ENCODE measurements around the gene SELENOO. TPM values are rescaled to one million over a fixed set of nuclear protein-coding genes. Genes with fewer than 3 reads are reported as not detected.
A peak's percentile ranks its signal among the peaks of the same experiment; 100 is the strongest.

SELENOO gene
- total and polyA plus RNA-seq, 8 donors: 18.5 to 28.9 (median 21.8) TPM

DNA sequence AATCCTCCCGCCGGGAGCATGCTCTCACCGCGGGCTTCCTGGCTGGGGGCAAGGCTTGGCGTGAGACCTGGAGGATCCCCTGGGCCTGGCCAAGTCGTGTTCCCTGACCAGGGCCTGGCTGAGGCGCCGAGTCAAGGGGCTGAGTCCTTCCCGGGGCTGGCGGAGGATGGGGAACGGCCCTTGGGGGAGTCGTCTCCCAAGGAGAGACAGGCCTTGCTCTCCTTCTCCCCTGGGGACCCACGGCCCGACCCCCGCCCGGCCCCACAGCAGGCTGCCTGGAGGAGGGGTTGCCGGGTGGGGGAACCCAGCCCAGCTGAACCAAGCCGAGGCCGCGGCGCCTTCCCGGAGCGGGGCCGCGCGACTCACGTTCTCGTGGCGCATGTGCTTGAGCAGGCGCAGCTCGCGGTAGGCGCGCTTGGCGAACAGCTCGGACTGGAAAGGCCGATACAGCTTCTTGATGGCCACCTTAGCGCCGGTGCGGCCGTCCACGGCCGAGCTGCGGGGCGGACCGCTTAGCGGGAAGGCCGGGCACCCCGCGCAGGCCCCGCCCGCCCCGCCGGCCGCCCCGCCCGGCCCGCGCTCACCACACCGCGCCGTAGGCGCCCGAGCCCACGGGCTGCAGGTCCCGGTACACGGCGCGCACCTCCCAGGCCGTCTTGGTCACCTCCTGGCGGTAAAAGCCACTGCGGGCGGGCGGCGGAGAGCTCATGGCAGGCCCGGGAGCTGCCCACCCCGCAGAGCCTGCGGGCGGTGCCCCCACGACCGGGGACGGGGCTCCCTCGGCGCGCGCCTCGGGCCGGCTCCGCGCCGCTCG lies 60.2 kb downstream of the SELENOO start:
- H3K36me3 ChIP-seq: peaks cover 0 to 4% of the 10 kb centered on the region in 2 donors
- intact Hi-C loops (cut with DNase I): no loop called here
- no peak overlapping the region for H3K27ac ChIP-seq
- peaks cover 0 to 51% of the 10 kb centered on the region in 2 donors for H3K27me3 ChIP-seq
- ATAC-seq (peak; percentile 46), DNase-seq (peak in 1 of 4 donors; percentile 62)
- no peak for TF ChIP-seq CTCF (IDR thresholded peaks at IDR 0.05)
- peaks cover 0 to 26% of the 10 kb centered on the region in 2 donors for H3K4me1 ChIP-seq
- H3K9me3 ChIP-seq: no peaks in the 10 kb centered on the region
- H3K4me3 ChIP-seq: peak overlapping the region; percentile 47 to 53

DNA sequence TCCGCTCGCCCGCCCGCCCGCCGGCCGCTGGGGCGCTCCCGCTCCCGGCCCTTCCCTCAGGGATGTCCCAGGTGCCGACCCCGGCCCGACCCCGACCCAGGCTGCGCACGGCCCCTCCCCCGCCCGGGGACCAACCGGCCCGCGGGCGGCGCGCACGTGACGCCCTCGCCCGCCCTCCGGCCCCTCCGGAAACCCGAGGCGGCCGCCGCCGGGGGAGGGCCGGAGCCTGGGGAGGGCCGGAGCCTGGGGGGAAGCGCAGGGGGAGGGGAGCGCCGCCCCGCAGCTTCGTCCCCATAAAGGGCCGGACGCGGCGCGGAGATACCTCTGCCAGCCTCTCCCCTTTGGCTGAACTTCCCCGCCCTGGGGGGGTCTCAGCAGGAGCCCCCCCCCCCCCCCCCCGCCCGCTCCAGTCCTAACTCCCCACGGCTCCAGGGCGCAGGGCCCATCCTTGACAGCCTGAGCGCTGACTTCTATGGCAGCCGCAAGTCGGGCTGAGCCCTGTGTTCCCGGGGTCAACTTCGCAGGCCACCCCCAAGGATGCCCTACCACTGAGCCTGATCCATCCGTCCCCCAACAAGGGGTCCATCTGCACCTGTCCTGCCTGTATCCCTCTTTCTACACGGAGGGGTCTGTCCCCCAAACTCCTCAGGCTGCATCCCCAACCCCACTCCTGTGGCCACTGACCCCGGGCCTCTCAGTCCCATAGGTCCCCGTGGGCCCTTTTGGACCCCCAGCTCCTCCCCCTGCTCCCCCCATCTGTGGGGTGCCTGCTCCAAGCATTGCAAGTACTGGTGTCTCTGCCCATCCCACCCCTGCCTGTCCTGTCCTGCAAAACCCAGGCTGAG lies 61.0 kb downstream of the SELENOO start, which contains the start of gene MAPK12:
Gene MAPK12 (minus strand): TSS at position 69 of the 845 bp plus-strand sequence. CDS start 174 bp downstream, outside the sequence.
- Histone ChIP-seq H3K9me3 (no peaks in the 10 kb centered on the region), H3K4me1 (peaks cover 0 to 26% of the 10 kb centered on the region in 2 donors), H3K36me3 (peaks cover 0 to 4% of the 10 kb centered on the region in 2 donors), H3K4me3 (peak within 1 kb of the TSS; percentile 47 to 53), H3K27ac (no peak within 1 kb of the TSS), H3K27me3 (peaks cover 0 to 60% of the 10 kb centered on the region in 2 donors)
- DNase-seq (peak in 1 of 4 donors; percentile 60), ATAC-seq (peak; percentile 53)
- TF ChIP-seq CTCF (IDR thresholded peaks at IDR 0.05): no peak
- intact Hi-C loops (cut with DNase I): no loop called here

- Histone ChIP-seq H3K9me3 (no peaks in the 10 kb centered on the region), H3K36me3 (peaks cover 0 to 4% of the 10 kb centered on the region in 2 donors), H3K27ac (no peak overlapping the region), H3K4me1 (peaks cover 0 to 31% of the 10 kb centered on the region in 2 donors), H3K27me3 (peaks cover 0 to 66% of the 10 kb centered on the region in 2 donors), H3K4me3 (no peak overlapping the region)
- DNase-seq: no peak
- no peak for TF ChIP-seq CTCF (IDR thresholded peaks at IDR 0.05)
- no peak for ATAC-seq
- intact Hi-C loops (cut with DNase I): no loop called here
These were observed 61.7 kb downstream of the SELENOO start for GRCh38 chr22:50262460-50262911.

DNA sequence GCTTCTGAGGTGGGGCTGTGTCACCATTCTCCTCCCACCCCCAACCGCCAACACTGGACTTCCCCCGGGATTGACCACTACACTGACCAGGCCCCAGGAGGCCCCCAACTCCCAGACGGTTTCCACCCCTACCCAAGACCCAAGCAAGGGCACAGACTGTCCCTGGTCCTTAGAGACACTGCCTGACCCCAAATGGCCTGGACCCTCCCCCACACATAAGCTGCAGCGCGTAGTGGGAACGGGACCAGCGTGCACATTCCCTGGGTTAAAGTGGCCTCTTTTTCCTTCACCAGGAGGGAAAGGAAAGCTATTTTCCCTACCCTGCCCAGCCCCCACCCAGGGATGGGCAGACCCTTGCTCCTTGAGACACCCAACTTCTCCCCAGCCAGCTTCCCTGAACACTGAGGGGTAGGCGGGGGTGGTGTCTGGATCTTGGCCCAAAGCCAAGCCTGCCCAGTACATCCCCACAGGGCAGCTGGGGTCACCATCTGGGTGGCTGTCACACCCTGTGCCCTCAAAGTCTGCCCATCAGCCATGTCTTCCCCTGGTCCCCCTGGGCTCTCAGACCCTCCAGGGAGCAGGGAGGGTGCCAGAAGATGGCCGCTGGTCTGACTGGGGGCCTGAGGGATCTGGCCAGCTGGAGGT lies 62.3 kb downstream of the SELENOO start:
- Histone ChIP-seq H3K27me3 (peaks cover 0 to 72% of the 10 kb centered on the region in 2 donors), H3K9me3 (no peaks in the 10 kb centered on the region), H3K36me3 (peaks cover 0 to 4% of the 10 kb centered on the region in 2 donors), H3K4me3 (no peak overlapping the region), H3K4me1 (peaks cover 4 to 37% of the 10 kb centered on the region in 2 donors), H3K27ac (no peak overlapping the region)
- TF ChIP-seq CTCF (IDR thresholded peaks at IDR 0.05): no peak
- ATAC-seq (no peak), DNase-seq (no peak)
- intact Hi-C loops (cut with DNase I): no loop called here
